ENCODE measurements around the gene MSRB2. TPM values are rescaled to one million over a fixed set of nuclear protein-coding genes. Genes with fewer than 3 reads are reported as not detected.

Gene MSRB2
- total and polyA plus RNA-seq, 2 of the 4 experiments (the other 2 are of a cell fraction): 10.6 to 20.1 TPM

- Histone ChIP-seq H4K8ac (ENCODE audit: low read depth in 2 of 2, low read length in 2 of 2) (no peak overlapping the region), H2AFZ (replicated peaks; ENCODE audit: low read length, poor library complexity) (no peak overlapping the region), H3K79me1 (ENCODE audit: low read depth in 1 of 2, low read length in 2 of 2) (peaks cover 0 to 4% of the 10 kb centered on the region in 2 experiments; a peak in 1 of 4 replicates), H3K56ac (ENCODE audit: extremely low read depth, insufficient read depth, low read length) (no peak overlapping the region), H2BK5ac (ENCODE audit: low read depth, low read length, poor library complexity, severe bottlenecking) (no peak overlapping the region), H3K27me3 (ENCODE audit: control insufficient read depth, insufficient read depth, low read length) (no peaks in the 10 kb centered on the region), H3K4me2 (ENCODE audit: low read depth, low read length) (no peak overlapping the region), H3K9me1 (ENCODE audit: insufficient read depth, low read length) (no peaks in the 10 kb centered on the region; the same call in 1 of the 2 replicates), H3K9ac (ENCODE audit: low read depth, low read length) (no peak overlapping the region), H3K4me1 (ENCODE audit: control insufficient read depth, insufficient read depth, low read length) (no peaks in the 10 kb centered on the region), H3K14ac (replicated peaks; ENCODE audit: low read depth, low read length) (no peak overlapping the region), H4K20me1 (ENCODE audit: insufficient read depth, low read length) (no peaks in the 10 kb centered on the region), H2AK9ac (replicated peaks; ENCODE audit: low read depth, low read length, poor library complexity) (no peak overlapping the region), H3K4ac (ENCODE audit: low read depth, low read length) (no peak overlapping the region), H4K91ac (ENCODE audit: insufficient read depth, low read depth, low read length) (no peak overlapping the region), H4K5ac (ENCODE audit: low read depth, low read length) (no peak overlapping the region), H3K18ac (ENCODE audit: low read depth, low read length) (no peak overlapping the region), H3K36me3 (ENCODE audit: control insufficient read depth, insufficient read depth, low read length) (peaks cover 28% of the 10 kb centered on the region), H2BK20ac (ENCODE audit: low read depth, low read length) (no peak overlapping the region), H2BK15ac (ENCODE audit: low read depth, low read length) (no peak overlapping the region), H3K4me3 (ENCODE audit: insufficient read depth, low read depth, low read length) (no peak overlapping the region), H3K9me3 (ENCODE audit: control insufficient read depth, insufficient read depth, low read length) (no peaks in the 10 kb centered on the region), H3K27ac (ENCODE audit: insufficient read depth, low read length) (no peak overlapping the region), H3K23ac (ENCODE audit: low read depth, low read length) (no peak overlapping the region), H2BK120ac (ENCODE audit: low read depth, low read length) (no peak overlapping the region), H2AK5ac (ENCODE audit: low read depth, low read length) (no peak overlapping the region)
- in situ Hi-C loops (cut with MboI; ENCODE audit: low sequenced_read_pairs): no loop called here
- no peak for ATAC-seq (ENCODE audit: low read depth)
- no peak for DNase-seq
- intact Hi-C loops (cut with micrococcal nuclease): no loop called here
- no TSS peak for BruUV-seq (replicated peaks)
- dilution Hi-C loops (cut with HindIII; ENCODE audit: low sequenced_read_pairs, unreplicated experiment): no loop called here
- POLR2A ChIA-PET (ENCODE audit: unreplicated experiment): no interaction called here
- TF ChIP-seq BHLHE40 (IDR thresholded peaks at IDR 0.05; ENCODE audit: low read depth, low read length): no peak
- no peak for TF ChIP-seq RCOR1 (IDR thresholded peaks at IDR 0.05; ENCODE audit: insufficient replicate concordance, low read length)
- TF ChIP-seq CTCF (conservative IDR thresholded peaks at IDR 0.05; ENCODE audit: low read depth, low read length): no peak
- no peak for TF ChIP-seq POLR2A (IDR thresholded peaks at IDR 0.05; ENCODE audit: low read depth, low read length)
- no peak for TF ChIP-seq RAD21 (IDR thresholded peaks at IDR 0.05; ENCODE audit: low read length)
- WGBS, 2 experiments (ENCODE audit: extremely low coverage in 2 of 2, insufficient read length in 1 of 2): no CpG with 5 or more reads among the region's 10 CpGs
- CTCF ChIA-PET: no interaction called here
These were observed 11.1 kb downstream of the MSRB2 start for GRCh38 chr10:23106331-23107072.
